Measurements from ENCODE around the gene PSG4.
"Not testable (repeated sequence)": the region's sequence is repeated elsewhere in the genome, so short reads cannot be mapped to it uniquely, and the experiment has no call there.

- TF ChIP-seq CTCF (IDR thresholded peaks at IDR 0.05); POLR2AphosphoS5 (IDR thresholded peaks at IDR 0.05; ENCODE audit: low read depth, low read length); SIN3A (IDR thresholded peaks at IDR 0.05; ENCODE audit: borderline replicate concordance, insufficient read depth, low read depth, low read length): not testable (repeated sequence)
Measured at GRCh38 chr19:43221891-43222290, 16.5 kb upstream of the PSG4 start.

Data from Panc1 (cell line).